Choroid plexus epithelial cell (primary cell): Measurements from ENCODE around the gene MRTFB.

Experiments
- DNase-seq: peaks from one replicate; pipeline ENCODE4 v3.0.0-alpha.2; 2010; ENCODE audit warnings: low read depth
- H3K4me3 ChIP-seq: 2 replicates; pipeline ENCODE4 v1.5.1; 2011; ENCODE audit warnings: low read depth, mild to moderate bottlenecking, control low read depth, low read length, moderate library complexity
- CTCF ChIP-seq: conservative IDR thresholded peaks from 2 replicates; pipeline ENCODE4 v1.5.1; 2011; ENCODE audit warnings: low read depth, mild to moderate bottlenecking, control low read depth, inconsistent platforms, low read length, moderate library complexity

MRTFB gene

DNA sequence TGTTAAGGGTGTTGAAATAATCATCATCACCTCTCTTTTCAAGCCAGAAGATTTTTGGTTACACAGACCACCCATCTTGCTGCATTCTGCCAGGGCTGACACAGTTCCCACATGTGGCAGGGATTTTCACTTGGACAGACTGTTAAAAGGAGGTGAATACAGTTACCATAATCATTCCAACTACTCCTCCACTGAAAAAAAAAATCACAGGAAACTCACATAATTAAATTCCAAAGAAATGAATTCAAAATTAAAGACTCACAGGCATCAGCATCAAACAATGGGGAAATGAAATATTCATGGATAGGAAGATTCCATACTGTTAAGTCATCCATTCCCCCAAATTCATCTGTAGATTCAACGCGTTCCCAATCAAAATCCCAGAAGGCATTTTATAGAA is 209.4 kb downstream of the MRTFB start:
- no peak for TF ChIP-seq CTCF
- DNase-seq = no peak
- no peak overlapping the region for H3K4me3 ChIP-seq

DNA sequence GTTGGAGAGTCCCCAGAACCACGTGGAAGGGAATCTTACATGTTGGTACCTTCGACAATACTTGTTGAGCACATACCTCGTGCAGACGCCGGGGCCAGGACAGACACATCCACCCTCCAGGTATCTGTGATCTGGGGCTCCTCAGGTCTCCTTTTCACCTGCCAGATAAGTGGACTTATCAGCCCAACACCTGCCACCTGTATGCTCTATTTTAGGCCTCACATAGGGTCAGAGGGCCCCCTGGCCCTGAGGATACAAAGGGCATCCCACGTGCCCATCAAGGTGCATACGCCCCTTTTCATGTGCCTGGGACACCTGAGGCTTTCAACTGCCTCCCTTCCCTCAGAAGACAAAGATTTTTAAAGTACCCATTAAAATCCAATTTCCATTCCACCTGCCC is 212.7 kb downstream of the MRTFB start:
- TF ChIP-seq CTCF = no peak
- no peak overlapping the region for H3K4me3 ChIP-seq
- no peak for DNase-seq

GRCh38 chr16:14284371-14284770 is 213.3 kb downstream of the MRTFB start:
- H3K4me3 ChIP-seq = no peak overlapping the region
- no peak for TF ChIP-seq CTCF
- no peak for DNase-seq

GRCh38 chr16:14284930-14285512 is 213.9 kb downstream of the MRTFB start:
- DNase-seq = peak; percentile 82
- peak; percentile 59 for TF ChIP-seq CTCF
- peak overlapping the region; percentile 89 for H3K4me3 ChIP-seq

GRCh38 chr16:14285513-14286367 is 214.6 kb downstream of the MRTFB start:
- H3K4me3 ChIP-seq = peak overlapping the region; percentile 89
- peak; percentile 95 for DNase-seq
- TF ChIP-seq CTCF = no peak

- DNase-seq = peak; percentile 77
- H3K4me3 ChIP-seq = peak overlapping the region; percentile 89
- TF ChIP-seq CTCF = no peak
These were observed 215.5 kb downstream of the MRTFB start for GRCh38 chr16:14286368-14287230.
